CD4-positive, alpha-beta T cell treated with Interleukin-17A for 4 hours (primary cell): ENCODE measurements around the gene ABCC6.
"Not testable (repeated sequence)": the region's sequence is repeated elsewhere in the genome, so short reads cannot be mapped to it uniquely, and the experiment has no call there.

ENCODE experiments used
- DNase-seq: peaks from one replicate; pipeline ENCODE4 v3.0.0-alpha.2; 2020; ENCODE audit warnings: mixed read lengths

Gene ABCC6

DNA sequence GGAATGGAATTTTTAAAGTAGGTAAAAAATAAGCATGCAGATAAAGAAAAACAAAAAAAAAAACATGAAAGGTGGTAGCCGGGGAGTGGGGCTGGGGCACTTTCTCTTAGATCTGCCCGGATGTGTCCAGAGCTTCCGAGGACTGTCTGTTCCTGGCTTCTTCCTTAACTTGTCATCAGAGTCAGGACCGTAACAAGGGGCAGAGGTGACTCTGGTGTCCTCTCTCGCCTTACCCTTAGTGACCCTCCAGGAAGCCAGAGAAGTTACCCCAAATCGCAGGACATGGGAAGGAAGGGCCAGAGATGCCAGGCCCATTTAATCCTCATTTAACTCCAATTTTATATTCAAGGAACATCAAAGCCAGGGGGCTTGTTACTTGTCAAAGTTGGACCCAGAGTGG, 115.5 kb downstream of the ABCC6 start:
- no peak for DNase-seq

GRCh38 chr16:16106466-16106865, 116.8 kb downstream of the ABCC6 start:
- DNase-seq, result no peak

GRCh38 chr16:16105646-16106045, 117.6 kb downstream of the ABCC6 start:
- DNase-seq, result no peak

- not testable (repeated sequence) for DNase-seq
These were observed 118.5 kb downstream of the ABCC6 start for GRCh38 chr16:16104804-16105141.

GRCh38 chr16:16104132-16104803, 119.0 kb downstream of the ABCC6 start:
- DNase-seq, result not testable (repeated sequence)

DNA sequence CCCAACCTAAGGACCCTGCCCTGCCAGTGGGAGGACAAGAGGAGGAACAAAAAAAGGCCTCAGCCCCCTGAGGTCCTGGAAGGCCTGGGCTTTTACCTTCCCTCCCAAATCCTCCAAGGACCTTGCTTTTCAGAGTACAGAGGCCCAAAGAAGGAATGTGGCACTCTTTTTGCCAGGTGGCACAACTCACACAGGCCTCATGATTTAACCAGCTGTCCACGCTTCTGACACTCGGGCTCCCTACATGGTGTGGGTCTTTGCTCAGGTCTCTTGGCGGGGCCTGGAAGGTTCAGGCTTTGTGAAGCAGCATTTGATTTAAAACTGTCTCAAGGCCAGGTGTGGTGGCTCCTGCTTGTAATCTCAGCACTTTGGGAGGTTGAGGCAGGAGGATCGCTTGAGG, 120.6 kb downstream of the ABCC6 start:
- no peak for DNase-seq

DNA sequence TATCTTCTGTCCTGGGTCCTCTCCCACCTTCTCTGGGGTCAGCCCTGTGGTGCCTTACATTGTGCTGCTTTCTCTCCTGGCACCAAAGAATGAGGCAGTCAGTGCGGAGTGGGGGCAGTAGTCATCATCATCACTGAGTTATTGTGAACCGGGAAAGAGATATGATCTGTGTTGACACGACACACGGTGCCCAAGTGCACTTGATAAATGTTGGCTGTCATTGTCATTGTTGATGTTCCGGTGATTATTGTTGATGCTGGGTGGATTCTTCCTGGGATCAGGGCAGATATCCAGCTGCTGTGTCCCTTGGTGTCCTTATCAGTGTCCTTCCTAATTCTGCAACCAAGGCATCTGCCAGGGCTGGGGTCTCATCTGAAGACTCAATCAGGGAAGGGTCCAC, 121.7 kb downstream of the ABCC6 start:
- DNase-seq, result no peak

GRCh38 chr16:16100631-16101030, 122.7 kb downstream of the ABCC6 start:
- DNase-seq, result no peak

DNA sequence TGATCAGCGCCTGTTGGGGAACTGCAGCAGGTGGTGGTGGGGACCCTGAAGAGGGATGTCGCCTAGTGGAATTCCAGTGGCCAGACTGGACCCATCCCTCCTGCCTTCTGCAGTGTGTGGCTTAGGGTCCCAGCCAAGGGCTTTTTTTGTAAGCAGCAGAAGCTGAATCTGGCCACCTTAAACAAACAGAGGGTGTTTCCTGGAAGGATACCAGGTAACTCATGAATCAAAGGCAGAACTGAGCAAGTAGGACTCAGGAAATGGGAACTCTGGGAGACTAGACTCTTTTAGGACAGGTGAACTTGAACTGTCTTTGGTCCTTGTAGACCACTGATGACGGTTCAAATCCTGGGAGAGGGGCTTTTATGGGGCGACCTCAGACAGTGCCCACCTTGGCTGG, 124.0 kb downstream of the ABCC6 start:
- DNase-seq, result no peak
